GM21723 (cell line): Measurements from ENCODE around the gene SYMPK.

Experiments
- ATAC-seq: cut with Tn5 transposase; IDR thresholded peaks from one replicate; pipeline ENCODE4 v1.9.1; 2021; ENCODE audit warnings: mild to moderate bottlenecking, moderate library complexity; ENCODE audit not compliant: unreplicated experiment

Gene SYMPK

GRCh38 chr19:45768655-45768983 is 94.3 kb downstream of the SYMPK start:
- no peak for ATAC-seq

- ATAC-seq, result no peak
Measured at GRCh38 chr19:45767881-45768654, 94.9 kb downstream of the SYMPK start.

GRCh38 chr19:45767410-45767880 is 95.5 kb downstream of the SYMPK start:
- no peak for ATAC-seq

- no peak for ATAC-seq
Measured at GRCh38 chr19:45766869-45767346, 96.0 kb downstream of the SYMPK start.

DNA sequence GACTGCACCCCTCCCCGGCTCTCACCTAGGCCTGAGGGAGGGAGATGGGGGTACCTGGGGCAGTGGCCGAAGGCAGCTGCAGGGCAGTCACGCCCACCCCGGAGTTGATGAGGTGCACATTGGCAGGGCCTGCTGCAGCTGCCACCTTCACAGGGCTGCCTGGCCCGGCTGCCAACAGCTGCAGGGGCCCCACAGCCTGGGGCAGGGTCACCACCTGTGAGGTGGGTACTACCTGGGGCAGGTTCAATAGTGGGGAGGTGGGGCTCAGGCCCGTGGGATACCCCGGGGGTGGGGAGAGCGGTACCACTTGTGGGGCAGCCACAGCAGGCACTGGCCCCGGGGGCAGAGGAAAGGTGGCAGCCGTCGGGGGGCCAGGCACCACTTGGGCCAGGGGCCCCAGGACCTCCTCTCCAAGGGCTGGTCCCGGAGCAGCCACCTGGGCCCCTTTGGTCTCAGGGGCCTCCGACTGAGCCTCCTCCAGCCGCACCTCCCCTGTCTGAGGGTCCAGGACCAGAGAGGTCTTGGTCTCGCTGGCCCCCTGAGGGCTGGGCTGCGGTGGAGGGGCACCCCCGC is 96.6 kb downstream of the SYMPK start:
- no peak for ATAC-seq

DNA sequence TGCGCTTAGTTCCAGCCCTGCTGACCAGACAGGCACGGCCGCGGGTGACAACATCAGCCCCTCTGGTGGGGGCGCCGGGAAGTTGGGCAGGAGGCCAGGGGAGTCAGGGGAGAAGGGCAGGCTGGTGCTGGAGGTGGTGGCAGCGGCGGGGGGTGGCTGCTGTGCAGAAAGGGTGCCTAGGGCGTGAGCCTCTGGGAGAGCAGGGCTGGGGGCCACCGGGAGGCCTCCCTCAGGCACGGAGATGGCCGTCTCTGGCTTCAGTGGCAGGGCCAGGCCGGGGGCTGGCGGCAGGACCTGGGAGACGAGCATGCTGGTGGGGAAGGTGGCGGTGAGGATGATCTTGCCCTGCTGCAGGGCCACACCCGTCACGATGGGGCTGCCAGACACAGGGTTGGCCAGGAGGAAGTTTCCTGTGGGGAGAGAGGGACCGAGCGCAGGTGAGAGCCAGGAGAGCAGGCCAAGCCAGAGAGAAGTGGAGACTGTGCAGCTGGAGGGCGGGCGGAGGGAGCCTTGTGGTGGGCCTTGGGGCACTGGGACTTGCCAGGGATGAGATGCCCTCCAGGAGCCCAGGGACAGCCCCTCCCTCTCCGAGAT is 97.1 kb downstream of the SYMPK start:
- no peak for ATAC-seq
